Gastroesophageal sphincter (tissue), 4 donors: ENCODE measurements around the gene COA5. TPM values are rescaled to one million over a fixed set of nuclear protein-coding genes. Genes with fewer than 3 reads are reported as not detected.
A peak's percentile ranks its signal among the peaks of the same experiment; 100 is the strongest.

Experiments
- ATAC-seq: fragments of 150-250 bp; one replicate; pipeline ENCODE4 v1.9.1; 2016; ENCODE audit warnings: mild to moderate bottlenecking, moderate library complexity
- H3K27ac ChIP-seq, 4 donors: fragments of 200-600 bp; sonication (generic) in 3 of 4; 1 replicate in 3 of 4; 2 replicates in 1 of 4; pipeline ENCODE4 v1.5.1; 2016 to 2019
- H3K27me3 ChIP-seq: fragments of 200-600 bp; sonication (generic); one replicate; pipeline ENCODE4 v1.5.1; 2019
- H3K36me3 ChIP-seq, 2 donors: fragments of 200-600 bp; sonication (generic); one replicate each; pipeline ENCODE4 v1.5.1; 2019; ENCODE audit warnings: control low read depth in 1 of 2
- H3K4me1 ChIP-seq, 3 donors: fragments of 200-600 bp; sonication (generic); 1 replicate in 2 of 3; 2 replicates in 1 of 3; pipeline ENCODE4 v1.5.1; 2016 to 2019; ENCODE audit warnings: control low read depth in 2 of 3
- H3K4me3 ChIP-seq, 2 donors: fragments of 200-600 bp; sonication (generic); one replicate each; pipeline ENCODE4 v1.5.1; 2019; ENCODE audit warnings: mild to moderate bottlenecking in 1 of 2, moderate library complexity in 1 of 2
- H3K9me3 ChIP-seq, 3 donors: fragments of 200-600 bp; sonication (generic); one replicate each; pipeline ENCODE4 v1.5.1; 2017 to 2019; ENCODE audit warnings: control low read depth in 2 of 3
- CTCF ChIP-seq, 4 experiments: fragments of 200-600 bp in 2 of 4; fragments of 450-650 bp in 2 of 4; sonication (generic) in 1 of 4; IDR thresholded peaks; one replicate each; pipeline ENCODE4 v1.5.1; 2017 to 2019; ENCODE audit warnings: antibody characterized with exemption in 4 of 4, mild to moderate bottlenecking in 2 of 4, moderate library complexity in 2 of 4
- EP300 ChIP-seq: sonication (generic); formaldehyde crosslinking; IDR thresholded peaks from one replicate; pipeline ENCODE4 v1.6.1; 2017; ENCODE audit warnings: antibody characterized with exemption, mild to moderate bottlenecking
- POLR2A ChIP-seq, 2 donors: fragments of 450-650 bp; IDR thresholded peaks; one replicate each; pipeline ENCODE4 v1.6.1; 2017; ENCODE audit warnings: antibody characterized with exemption in 2 of 2, mild to moderate bottlenecking in 2 of 2, moderate library complexity in 1 of 2
- POLR2AphosphoS5 ChIP-seq: sonication (generic); formaldehyde crosslinking; IDR thresholded peaks from one replicate; pipeline ENCODE4 v1.6.1; 2017; ENCODE audit warnings: antibody characterized with exemption
- WGBS, 2 donors: methylation state at CpG; one replicate each; pipeline ENCODE4 v1.1.5; 2018; ENCODE audit warnings: low coverage in 1 of 2; 5-methylcytosine and 5-hydroxymethylcytosine counted together
- total RNA-seq, 4 donors: library from RNA; depleted of rRNA; stranded (reverse); fragments of >200 nt; gene quantifications; one replicate each; pipeline ENCODE4 v1.1.0, GENCODE V29; 2016

The COA5 gene
- total RNA-seq, 4 donors from 2014 or later = 35.1 to 64.9 (median 42.3) TPM

GRCh38 chr2:98617149-98617548 is 8.8 kb upstream of the COA5 start:
- H3K27ac ChIP-seq = no peak overlapping the region
- peaks cover 0 to 14% (median 0%) of the 10 kb centered on the region in 3 donors for H3K4me1 ChIP-seq
- H3K36me3 ChIP-seq = peaks cover 2 to 80% of the 10 kb centered on the region in 2 donors
- no peak for TF ChIP-seq POLR2AphosphoS5
- TF ChIP-seq EP300 = no peak
- TF ChIP-seq POLR2A (IDR thresholded peaks at IDR 0.05) = no peak
- TF ChIP-seq CTCF (IDR thresholded peaks at IDR 0.05) = no peak
- no peak overlapping the region for H3K4me3 ChIP-seq
- no peaks in the 10 kb centered on the region for H3K9me3 ChIP-seq
- 33 to 49% methylated on average over 4 to 5 of the region's 5 CpGs for WGBS, 2 donors
- no peak for ATAC-seq
- H3K27me3 ChIP-seq = no peaks in the 10 kb centered on the region

- no peaks in the 10 kb centered on the region for H3K27me3 ChIP-seq
- H3K27ac ChIP-seq = no peak overlapping the region
- no peak for ATAC-seq
- H3K36me3 ChIP-seq = peaks cover 2 to 91% of the 10 kb centered on the region in 2 donors
- H3K9me3 ChIP-seq = no peaks in the 10 kb centered on the region
- H3K4me1 ChIP-seq = peaks cover 0 to 31% (median 11%) of the 10 kb centered on the region in 3 donors
- TF ChIP-seq EP300 (no peak), CTCF (IDR thresholded peaks at IDR 0.05) (no peak), POLR2A (IDR thresholded peaks at IDR 0.05) (no peak), POLR2AphosphoS5 (no peak)
- WGBS, 2 donors = 68 to 82% methylated on average over 4 of the region's 5 CpGs
- H3K4me3 ChIP-seq = no peak overlapping the region
These were observed 7.2 kb upstream of the COA5 start for GRCh38 chr2:98615481-98615880.

GRCh38 chr2:98614024-98614739 is 5.9 kb upstream of the COA5 start:
- H3K4me3 ChIP-seq = no peak overlapping the region
- no peak for TF ChIP-seq POLR2A (IDR thresholded peaks at IDR 0.05)
- no peak for TF ChIP-seq EP300
- TF ChIP-seq CTCF (IDR thresholded peaks at IDR 0.05) = no peak
- no peak for TF ChIP-seq POLR2AphosphoS5
- H3K27me3 ChIP-seq = no peaks in the 10 kb centered on the region
- 91 to 94% methylated on average over 7 to 9 of the region's 9 CpGs for WGBS, 2 donors
- peaks cover 2 to 88% of the 10 kb centered on the region in 2 donors for H3K36me3 ChIP-seq
- H3K27ac ChIP-seq = no peak overlapping the region
- H3K9me3 ChIP-seq = no peaks in the 10 kb centered on the region
- peaks cover 3 to 44% (median 20%) of the 10 kb centered on the region in 3 donors for H3K4me1 ChIP-seq
- ATAC-seq = no peak

- Histone ChIP-seq H3K4me3 (peak overlapping the region; percentile 97 to 99), H3K27ac (peak overlapping the region; percentile 93 to 99 (median 96)), H3K27me3 (no peaks in the 10 kb centered on the region), H3K4me1 (peaks cover 14 to 74% (median 39%) of the 10 kb centered on the region in 3 donors), H3K36me3 (peaks cover 0 to 40% of the 10 kb centered on the region in 2 donors), H3K9me3 (no peaks in the 10 kb centered on the region)
- no peak for ATAC-seq
- TF ChIP-seq POLR2AphosphoS5 (no peak), POLR2A (IDR thresholded peaks at IDR 0.05) (no peak), CTCF (IDR thresholded peaks at IDR 0.05) (no peak), EP300 (no peak)
- WGBS, 2 donors = 1% methylated on average over 8 to 16 of the region's 29 CpGs
These were observed 771 bp upstream of the COA5 start for GRCh38 chr2:98608962-98609604.

- peak overlapping the region; percentile 93 to 99 (median 96) for H3K27ac ChIP-seq
- H3K27me3 ChIP-seq = no peaks in the 10 kb centered on the region
- 3 to 7% methylated on average over 4 to 7 of the region's 7 CpGs for WGBS, 2 donors
- TF ChIP-seq POLR2A (IDR thresholded peaks at IDR 0.05) (no peak), POLR2AphosphoS5 (no peak), CTCF (IDR thresholded peaks at IDR 0.05) (no peak)
- peak overlapping the region; percentile 97 to 99 for H3K4me3 ChIP-seq
- ATAC-seq = no peak
- peaks cover 0 to 40% of the 10 kb centered on the region in 2 donors for H3K36me3 ChIP-seq
- H3K9me3 ChIP-seq = no peaks in the 10 kb centered on the region
- H3K4me1 ChIP-seq = peaks cover 14 to 70% (median 39%) of the 10 kb centered on the region in 3 donors
These were observed 584 bp downstream of the COA5 start for GRCh38 chr2:98607741-98608115.
